Measurements from ENCODE around the gene ZNF85. TPM values are rescaled to one million over a fixed set of nuclear protein-coding genes. Genes with fewer than 3 reads are reported as not detected.
"Not testable (repeated sequence)": the region's sequence is repeated elsewhere in the genome, so short reads cannot be mapped to it uniquely, and the experiment has no call there.

Gene ZNF85
- total and polyA plus RNA-seq, 2 donors (not counting 1 experiment from before 2014, with no cell fraction given) = 5.1 to 5.9 TPM

DNA sequence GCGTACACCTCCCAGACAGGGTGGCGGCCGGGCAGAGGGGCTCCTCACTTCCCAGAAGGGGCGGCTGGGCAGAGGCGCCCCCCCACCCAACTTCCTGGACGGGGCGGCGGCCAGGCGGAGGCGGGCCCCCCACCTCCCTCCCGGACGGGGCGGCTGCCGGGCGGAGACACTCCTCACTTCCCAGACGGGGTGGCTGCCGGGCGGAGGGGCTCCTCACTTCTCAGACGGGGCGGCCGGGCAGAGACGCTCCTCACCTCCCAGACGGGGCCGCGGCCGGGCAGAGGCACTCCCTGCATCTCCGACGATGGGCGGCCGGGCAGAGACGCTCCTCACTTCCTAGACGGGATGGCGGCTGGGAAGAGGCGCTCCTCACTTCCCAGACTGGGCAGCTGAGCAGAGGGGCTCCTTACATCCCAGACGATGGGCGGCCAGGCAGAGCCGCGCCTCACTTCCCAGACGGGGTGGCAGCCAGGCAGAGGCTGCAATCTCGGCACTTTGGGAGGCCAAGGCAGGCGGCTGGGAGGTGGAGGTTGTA, 29.6 kb downstream of the ZNF85 start:
- not testable (repeated sequence) for H3K4me1 ChIP-seq (ENCODE audit: control insufficient read depth, extremely low read depth, insufficient read depth, low read length); H3K9me3 ChIP-seq (ENCODE audit: control insufficient read depth, insufficient read depth, low read depth, low read length); H3K27ac ChIP-seq (ENCODE audit: insufficient read depth, low read length); H4K20me1 ChIP-seq (ENCODE audit: control insufficient read depth, extremely low read depth, insufficient read depth, low read length); H2AFZ ChIP-seq (ENCODE audit: low read length); H3K4me2 ChIP-seq (ENCODE audit: extremely low read depth, insufficient read depth, low read length); DNase-seq (ENCODE audit: low read depth in 2 of 2); H3K36me3 ChIP-seq (ENCODE audit: control insufficient read depth, insufficient read depth, low read length); H3K4me3 ChIP-seq (replicated peaks in 1 of 4; ENCODE audit: control extremely low read depth in 1 of 4, insufficient read depth in 1 of 4, low read depth in 3 of 4, low read length in 4 of 4); H3K79me2 ChIP-seq (ENCODE audit: control insufficient read depth, insufficient read depth, low read length); H3K9ac ChIP-seq (ENCODE audit: insufficient read depth, low read length); H3K27me3 ChIP-seq (ENCODE audit: control insufficient read depth, insufficient read depth, low read length)

- TF ChIP-seq CTCF (conservative IDR thresholded peaks at IDR 0.05 in 1 of 2, IDR thresholded peaks at IDR 0.05 in 1 of 2; ENCODE audit: low read depth in 1 of 2, low read length in 2 of 2) = no peak
- no peak for TF ChIP-seq EZH2 (IDR thresholded peaks at IDR 0.05; ENCODE audit: low read length, missing control alignments)
- Histone ChIP-seq H3K9ac (ENCODE audit: insufficient read depth, low read length) (no peak overlapping the region), H3K36me3 (ENCODE audit: control insufficient read depth, insufficient read depth, low read length) (no peaks in the 10 kb centered on the region), H3K4me3 (replicated peaks in 1 of 4; ENCODE audit: control extremely low read depth in 1 of 4, insufficient read depth in 1 of 4, low read depth in 3 of 4, low read length in 4 of 4) (no peak overlapping the region), H3K4me1 (ENCODE audit: control insufficient read depth, extremely low read depth, insufficient read depth, low read length) (no peaks in the 10 kb centered on the region), H4K20me1 (ENCODE audit: control insufficient read depth, extremely low read depth, insufficient read depth, low read length) (no peaks in the 10 kb centered on the region), H2AFZ (ENCODE audit: low read length) (no peak overlapping the region), H3K79me2 (ENCODE audit: control insufficient read depth, insufficient read depth, low read length) (no peaks in the 10 kb centered on the region), H3K9me3 (ENCODE audit: control insufficient read depth, insufficient read depth, low read depth, low read length) (no peaks in the 10 kb centered on the region), H3K27me3 (ENCODE audit: control insufficient read depth, insufficient read depth, low read length) (no peaks in the 10 kb centered on the region), H3K4me2 (ENCODE audit: extremely low read depth, insufficient read depth, low read length) (no peak overlapping the region), H3K27ac (ENCODE audit: insufficient read depth, low read length) (no peak overlapping the region)
- DNase-seq (ENCODE audit: low read depth in 2 of 2) = no peak
Measured at GRCh38 chr19:20964798-20965197, 41.7 kb downstream of the ZNF85 start.

GRCh38 chr19:20968092-20968491, 45.0 kb downstream of the ZNF85 start:
- Histone ChIP-seq H3K4me2 (ENCODE audit: extremely low read depth, insufficient read depth, low read length) (no peak overlapping the region), H3K9me3 (ENCODE audit: control insufficient read depth, insufficient read depth, low read depth, low read length) (no peaks in the 10 kb centered on the region), H3K79me2 (ENCODE audit: control insufficient read depth, insufficient read depth, low read length) (no peaks in the 10 kb centered on the region), H3K4me3 (replicated peaks in 1 of 4; ENCODE audit: control extremely low read depth in 1 of 4, insufficient read depth in 1 of 4, low read depth in 3 of 4, low read length in 4 of 4) (no peak overlapping the region), H3K9ac (ENCODE audit: insufficient read depth, low read length) (no peak overlapping the region), H3K27ac (ENCODE audit: insufficient read depth, low read length) (no peak overlapping the region), H3K4me1 (ENCODE audit: control insufficient read depth, extremely low read depth, insufficient read depth, low read length) (no peaks in the 10 kb centered on the region), H3K36me3 (ENCODE audit: control insufficient read depth, insufficient read depth, low read length) (no peaks in the 10 kb centered on the region), H3K27me3 (ENCODE audit: control insufficient read depth, insufficient read depth, low read length) (no peaks in the 10 kb centered on the region), H4K20me1 (ENCODE audit: control insufficient read depth, extremely low read depth, insufficient read depth, low read length) (no peaks in the 10 kb centered on the region), H2AFZ (ENCODE audit: low read length) (no peak overlapping the region)
- TF ChIP-seq EZH2 (IDR thresholded peaks at IDR 0.05; ENCODE audit: low read length, missing control alignments) = no peak
- TF ChIP-seq CTCF (conservative IDR thresholded peaks at IDR 0.05 in 1 of 2, IDR thresholded peaks at IDR 0.05 in 1 of 2; ENCODE audit: low read depth in 1 of 2, low read length in 2 of 2) = no peak
- no peak for DNase-seq (ENCODE audit: low read depth in 2 of 2)
